IPS-18c (cell line): ENCODE results near the gene KHDRBS2.

Experiments
- H3K4me3 ChIP-seq: 2 replicates; pipeline ENCODE4 v1.7.0; 2013; ENCODE audit warnings: low read depth, mild to moderate bottlenecking, low read length, moderate library complexity; ENCODE audit not compliant: insufficient read depth
- H3K9me3 ChIP-seq: one replicate; pipeline ENCODE4 v1.6.1; 2013; ENCODE audit warnings: mild to moderate bottlenecking, low read length, moderate library complexity; ENCODE audit not compliant: control insufficient read depth, insufficient read depth

Gene KHDRBS2

GRCh38 chr6:62285612-62286469 lies at the start of gene KHDRBS2:
Gene KHDRBS2, minus strand, starts transcription at chr6:62286225.
- H3K4me3 ChIP-seq: peak within 1 kb of the TSS; percentile 68
- no peaks in the 10 kb centered on the region for H3K9me3 ChIP-seq

- H3K4me3 ChIP-seq: no peak overlapping the region
- no peaks in the 10 kb centered on the region for H3K9me3 ChIP-seq
Observed at GRCh38 chr6:62328607-62329006, 42.6 kb upstream of the KHDRBS2 start.

- Histone ChIP-seq H3K9me3 (no peaks in the 10 kb centered on the region), H3K4me3 (no peak overlapping the region)
Observed at GRCh38 chr6:62324834-62325233, 38.8 kb upstream of the KHDRBS2 start.

GRCh38 chr6:62323818-62324431 lies 37.9 kb upstream of the KHDRBS2 start:
- Histone ChIP-seq H3K4me3 (no peak overlapping the region), H3K9me3 (no peaks in the 10 kb centered on the region)

- H3K4me3 ChIP-seq: no peak overlapping the region
- H3K9me3 ChIP-seq: no peaks in the 10 kb centered on the region
Observed at GRCh38 chr6:62298745-62299392, 12.8 kb upstream of the KHDRBS2 start.

- H3K9me3 ChIP-seq: no peaks in the 10 kb centered on the region
- H3K4me3 ChIP-seq: no peak overlapping the region
Observed at GRCh38 chr6:62296541-62296940, 10.5 kb upstream of the KHDRBS2 start.

- Histone ChIP-seq H3K9me3 (no peaks in the 10 kb centered on the region), H3K4me3 (no peak overlapping the region)
Observed at GRCh38 chr6:62288974-62289373, 2.9 kb upstream of the KHDRBS2 start.

- Histone ChIP-seq H3K9me3 (no peaks in the 10 kb centered on the region), H3K4me3 (no peak overlapping the region)
Observed at GRCh38 chr6:62288562-62288961, 2.5 kb upstream of the KHDRBS2 start.

- Histone ChIP-seq H3K4me3 (peak overlapping the region; percentile 68), H3K9me3 (no peaks in the 10 kb centered on the region)
Observed at GRCh38 chr6:62286470-62286843, 432 bp upstream of the KHDRBS2 start.

GRCh38 chr6:62284725-62285124 lies 1.3 kb downstream of the KHDRBS2 start:
- no peak overlapping the region for H3K4me3 ChIP-seq
- H3K9me3 ChIP-seq: no peaks in the 10 kb centered on the region

- Histone ChIP-seq H3K4me3 (no peak overlapping the region), H3K9me3 (no peaks in the 10 kb centered on the region)
Observed at GRCh38 chr6:62283796-62284411, 2.1 kb downstream of the KHDRBS2 start.

- Histone ChIP-seq H3K9me3 (no peaks in the 10 kb centered on the region), H3K4me3 (no peak overlapping the region)
Observed at GRCh38 chr6:62283365-62283764, 2.7 kb downstream of the KHDRBS2 start.

- Histone ChIP-seq H3K9me3 (no peaks in the 10 kb centered on the region), H3K4me3 (no peak overlapping the region)
Observed at GRCh38 chr6:62280099-62280498, 5.9 kb downstream of the KHDRBS2 start.

GRCh38 chr6:62272114-62272513 lies 13.9 kb downstream of the KHDRBS2 start:
- no peak overlapping the region for H3K4me3 ChIP-seq
- no peaks in the 10 kb centered on the region for H3K9me3 ChIP-seq

GRCh38 chr6:62265906-62266525 lies 20.0 kb downstream of the KHDRBS2 start:
- Histone ChIP-seq H3K4me3 (no peak overlapping the region), H3K9me3 (no peaks in the 10 kb centered on the region)

- Histone ChIP-seq H3K9me3 (no peaks in the 10 kb centered on the region), H3K4me3 (no peak overlapping the region)
Observed at GRCh38 chr6:62262283-62262682, 23.7 kb downstream of the KHDRBS2 start.

GRCh38 chr6:62246087-62246486 lies 39.9 kb downstream of the KHDRBS2 start:
- no peaks in the 10 kb centered on the region for H3K9me3 ChIP-seq
- no peak overlapping the region for H3K4me3 ChIP-seq
